ENCODE data around the gene STAT5B. TPM values are rescaled to one million over a fixed set of nuclear protein-coding genes. Genes with fewer than 3 reads are reported as not detected.

The STAT5B gene
- total and polyA plus RNA-seq, 2 of the 8 experiments (the other 6 are each of a cell fraction or from before 2014, with no cell fraction given), result 35.3 to 52.6 TPM

- TF ChIP-seq HDAC2 (IDR thresholded peaks at IDR 0.05; ENCODE audit: borderline replicate concordance in 1 of 2, low read depth in 2 of 2, low read length in 2 of 2) (no peak), CHD2 (IDR thresholded peaks at IDR 0.05; ENCODE audit: low read length) (no peak), POLR2AphosphoS5 (IDR thresholded peaks at IDR 0.05; ENCODE audit: low read depth, low read length) (no peak)
Measured at GRCh38 chr17:42309986-42310786, 34.0 kb upstream of the STAT5B start (continued).

Data from H1 (cell line).